HCT116 (cell line): ENCODE data around the gene ANKRD60.

Source experiments
- EGR1 ChIP-seq: IDR thresholded peaks from 2 replicates; pipeline ENCODE4 v1.6.1; 2012; ENCODE audit warnings: low read depth
- EZH2 ChIP-seq: fragments of 200-600 bp; sonication (generic); IDR thresholded peaks from 2 replicates; pipeline ENCODE4 v1.6.1; 2017; ENCODE audit warnings: antibody characterized with exemption, mixed run types
- RAD21 ChIP-seq: IDR thresholded peaks from 2 replicates; pipeline ENCODE4 v1.6.1; 2012; ENCODE audit warnings: low read depth, mild to moderate bottlenecking
- TF ChIP-seq, protein P1 (sequence below), 3 experiments: fragments of 200-600 bp in 1 of 3; sonication (generic) in 1 of 3; IDR thresholded peaks in 2 of 3; conservative IDR thresholded peaks in 1 of 3; 2 replicates each; pipeline ENCODE4 v1.5.1; 2012 to 2017; ENCODE audit warnings: low read depth in 2 of 3, low read length in 2 of 3, antibody characterized with exemption in 1 of 3, borderline replicate concordance in 1 of 3, control low read depth in 1 of 3, mild to moderate bottlenecking in 1 of 3, mixed read lengths in 1 of 3, mixed run types in 1 of 3, moderate library complexity in 1 of 3; ENCODE audit not compliant: insufficient read depth in 1 of 3
- TF ChIP-seq, protein P2 (sequence below): IDR thresholded peaks from 2 replicates; pipeline ENCODE4 v1.6.1; 2012; ENCODE audit warnings: low read depth

DNA sequence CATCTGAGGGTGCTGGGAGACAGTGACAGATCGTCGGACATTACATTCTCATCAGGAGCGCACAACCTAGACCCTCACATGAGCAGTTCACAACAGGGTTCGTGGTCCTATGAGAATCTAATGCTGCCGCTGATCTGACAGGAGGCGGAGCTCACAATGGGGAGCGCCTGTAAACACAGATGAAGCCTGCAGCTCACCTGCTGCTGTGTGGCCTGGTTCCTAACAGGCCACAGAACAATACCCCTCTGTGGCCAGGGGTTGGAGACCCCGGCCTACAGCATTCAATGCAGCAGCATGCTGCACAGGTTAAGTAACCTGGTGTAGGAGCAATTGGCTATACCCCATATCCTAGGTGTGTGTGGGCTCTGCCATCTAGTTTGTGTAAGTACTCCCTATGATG is 19.5 kb downstream of the ANKRD60 start:
- TF ChIP-seq, protein P1, sequence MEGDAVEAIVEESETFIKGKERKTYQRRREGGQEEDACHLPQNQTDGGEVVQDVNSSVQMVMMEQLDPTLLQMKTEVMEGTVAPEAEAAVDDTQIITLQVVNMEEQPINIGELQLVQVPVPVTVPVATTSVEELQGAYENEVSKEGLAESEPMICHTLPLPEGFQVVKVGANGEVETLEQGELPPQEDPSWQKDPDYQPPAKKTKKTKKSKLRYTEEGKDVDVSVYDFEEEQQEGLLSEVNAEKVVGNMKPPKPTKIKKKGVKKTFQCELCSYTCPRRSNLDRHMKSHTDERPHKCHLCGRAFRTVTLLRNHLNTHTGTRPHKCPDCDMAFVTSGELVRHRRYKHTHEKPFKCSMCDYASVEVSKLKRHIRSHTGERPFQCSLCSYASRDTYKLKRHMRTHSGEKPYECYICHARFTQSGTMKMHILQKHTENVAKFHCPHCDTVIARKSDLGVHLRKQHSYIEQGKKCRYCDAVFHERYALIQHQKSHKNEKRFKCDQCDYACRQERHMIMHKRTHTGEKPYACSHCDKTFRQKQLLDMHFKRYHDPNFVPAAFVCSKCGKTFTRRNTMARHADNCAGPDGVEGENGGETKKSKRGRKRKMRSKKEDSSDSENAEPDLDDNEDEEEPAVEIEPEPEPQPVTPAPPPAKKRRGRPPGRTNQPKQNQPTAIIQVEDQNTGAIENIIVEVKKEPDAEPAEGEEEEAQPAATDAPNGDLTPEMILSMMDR (IDR thresholded peaks at IDR 0.05 in 2 of 3, conservative IDR thresholded peaks at IDR 0.05 in 1 of 3; ENCODE audit: borderline replicate concordance in 1 of 3, insufficient read depth in 1 of 3, low read depth in 2 of 3, low read length in 2 of 3) = no peak
- TF ChIP-seq, protein P2, sequence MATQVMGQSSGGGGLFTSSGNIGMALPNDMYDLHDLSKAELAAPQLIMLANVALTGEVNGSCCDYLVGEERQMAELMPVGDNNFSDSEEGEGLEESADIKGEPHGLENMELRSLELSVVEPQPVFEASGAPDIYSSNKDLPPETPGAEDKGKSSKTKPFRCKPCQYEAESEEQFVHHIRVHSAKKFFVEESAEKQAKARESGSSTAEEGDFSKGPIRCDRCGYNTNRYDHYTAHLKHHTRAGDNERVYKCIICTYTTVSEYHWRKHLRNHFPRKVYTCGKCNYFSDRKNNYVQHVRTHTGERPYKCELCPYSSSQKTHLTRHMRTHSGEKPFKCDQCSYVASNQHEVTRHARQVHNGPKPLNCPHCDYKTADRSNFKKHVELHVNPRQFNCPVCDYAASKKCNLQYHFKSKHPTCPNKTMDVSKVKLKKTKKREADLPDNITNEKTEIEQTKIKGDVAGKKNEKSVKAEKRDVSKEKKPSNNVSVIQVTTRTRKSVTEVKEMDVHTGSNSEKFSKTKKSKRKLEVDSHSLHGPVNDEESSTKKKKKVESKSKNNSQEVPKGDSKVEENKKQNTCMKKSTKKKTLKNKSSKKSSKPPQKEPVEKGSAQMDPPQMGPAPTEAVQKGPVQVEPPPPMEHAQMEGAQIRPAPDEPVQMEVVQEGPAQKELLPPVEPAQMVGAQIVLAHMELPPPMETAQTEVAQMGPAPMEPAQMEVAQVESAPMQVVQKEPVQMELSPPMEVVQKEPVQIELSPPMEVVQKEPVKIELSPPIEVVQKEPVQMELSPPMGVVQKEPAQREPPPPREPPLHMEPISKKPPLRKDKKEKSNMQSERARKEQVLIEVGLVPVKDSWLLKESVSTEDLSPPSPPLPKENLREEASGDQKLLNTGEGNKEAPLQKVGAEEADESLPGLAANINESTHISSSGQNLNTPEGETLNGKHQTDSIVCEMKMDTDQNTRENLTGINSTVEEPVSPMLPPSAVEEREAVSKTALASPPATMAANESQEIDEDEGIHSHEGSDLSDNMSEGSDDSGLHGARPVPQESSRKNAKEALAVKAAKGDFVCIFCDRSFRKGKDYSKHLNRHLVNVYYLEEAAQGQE = no peak
- TF ChIP-seq EGR1 (no peak), EZH2 (no peak), RAD21 (no peak)
